ENCODE data around the gene PITX3. TPM values are rescaled to one million over a fixed set of nuclear protein-coding genes. Genes with fewer than 3 reads are reported as not detected.

PITX3 gene
- total and polyA plus RNA-seq, 7 donors = 2.0 to 9.7 (median 7.6) TPM

GRCh38 chr10:102226542-102226870 is 14.8 kb downstream of the PITX3 start:
- WGBS, 3 donors = 52 to 57% (median 57%) methylated on average over 8 of the region's 8 CpGs

DNA sequence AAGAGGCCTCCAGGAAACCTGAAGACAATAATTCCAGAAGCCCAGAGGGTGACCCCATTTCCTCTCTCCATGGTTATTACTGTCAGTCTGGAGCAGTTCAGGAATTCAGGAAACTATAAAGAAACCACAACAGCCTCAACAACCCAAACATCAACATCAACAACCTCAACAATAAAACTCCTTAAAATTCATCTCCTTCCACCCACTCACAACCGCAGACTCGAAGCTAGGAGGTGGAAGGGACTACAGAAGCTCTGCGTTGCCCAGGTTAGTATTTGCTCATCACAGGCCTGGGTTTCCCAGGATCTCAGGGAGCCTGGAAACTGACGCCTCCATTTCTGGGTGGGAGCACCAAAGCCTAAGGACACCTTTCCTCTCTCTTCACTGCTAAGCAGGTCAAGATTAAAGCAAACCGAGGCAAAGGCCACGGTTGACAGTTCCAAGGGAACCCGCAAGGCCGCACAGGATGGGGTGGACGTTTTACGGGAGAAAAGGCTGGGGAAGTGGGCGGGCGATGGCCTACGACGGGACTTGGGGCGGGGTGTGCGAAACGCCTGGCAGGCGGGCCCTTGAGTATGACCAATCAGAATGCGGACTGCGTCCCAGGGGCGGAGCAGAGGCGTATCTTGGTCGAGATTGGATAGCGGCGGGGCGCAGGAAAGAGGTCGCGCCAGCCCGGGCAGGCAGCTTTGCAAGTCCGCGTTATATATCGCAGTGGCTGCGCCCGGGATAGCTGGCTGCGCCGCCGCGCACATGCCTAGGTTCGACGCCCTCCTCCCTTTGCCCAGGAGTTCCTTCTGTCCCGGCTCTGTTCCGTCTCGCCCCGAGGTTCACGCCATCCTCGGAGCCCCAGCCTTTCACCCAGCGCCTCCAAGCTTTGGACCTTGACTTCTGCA is 15.4 kb downstream of the PITX3 start, which contains the start of gene ELOVL3:
Gene ELOVL3, plus strand, starts transcription at position 654 of the 896 bp plus-strand sequence. CDS start 250 bp downstream, outside the sequence.
- Histone ChIP-seq H3K9me3 (no peaks in the 10 kb centered on the region), H3K27ac (peak within 1 kb of the TSS; percentile 75), H3K27me3 (ENCODE audit: insufficient read depth in 3 of 3, low read length in 2 of 3) (no peaks in the 10 kb centered on the region), H3K4me3 (peak within 1 kb of the TSS; percentile 59), H3K36me3 (ENCODE audit: insufficient read depth in 1 of 2, low read depth in 1 of 2) (no peaks in the 10 kb centered on the region), H3K4me1 (peaks cover 22% of the 10 kb centered on the region)
- TF ChIP-seq CTCF (IDR thresholded peaks at IDR 0.05) = no peak
- DNase-seq (peak; percentile 95 to 97), ATAC-seq (peak; percentile 91 to 95 (median 93))
- WGBS, 3 donors = 3 to 5% (median 4%) methylated on average over 39 to 47 of the region's 47 CpGs
- intact Hi-C loops (cut with DNase I) = loop anchor here (2.0 to 10.0 kb wide), 2 partner anchors 51 to 55 kb away; no protein-coding TSS in a partner anchor

More at GRCh38 chr10:102226542-102226870, 14.8 kb downstream of the PITX3 start:
- DNase-seq = no peak
- H3K27me3 ChIP-seq (ENCODE audit: insufficient read depth in 3 of 3, low read length in 2 of 3) = peaks cover 0 to 1% (median 0%) of the 10 kb centered on the region in 3 donors
- no peak overlapping the region for H3K27ac ChIP-seq
- no peaks in the 10 kb centered on the region for H3K36me3 ChIP-seq (ENCODE audit: insufficient read depth in 1 of 2, low read depth in 1 of 2)
- peaks cover 22% of the 10 kb centered on the region for H3K4me1 ChIP-seq
- no peak for TF ChIP-seq CTCF (IDR thresholded peaks at IDR 0.05)
- H3K9me3 ChIP-seq = no peaks in the 10 kb centered on the region
- intact Hi-C loops (cut with DNase I) = loop anchor here (2.0 to 10.0 kb wide), 2 partner anchors 52 to 56 kb away; no protein-coding TSS in a partner anchor
- H3K4me3 ChIP-seq = peak overlapping the region; percentile 59
- no peak for ATAC-seq

- no peak overlapping the region for H3K27ac ChIP-seq
- H3K4me1 ChIP-seq = peaks cover 13% of the 10 kb centered on the region
- H3K36me3 ChIP-seq (ENCODE audit: insufficient read depth in 1 of 2, low read depth in 1 of 2) = no peaks in the 10 kb centered on the region
- 87 to 92% (median 91%) methylated on average over 5 of the region's 5 CpGs for WGBS, 3 donors
- TF ChIP-seq CTCF (IDR thresholded peaks at IDR 0.05) = no peak
- no peaks in the 10 kb centered on the region for H3K9me3 ChIP-seq
- ATAC-seq (no peak), DNase-seq (no peak)
- intact Hi-C loops (cut with DNase I) = loop anchor here in 1 of 2 donors (10.0 kb wide), 1 partner anchor 48 kb away; no protein-coding TSS in a partner anchor
- H3K27me3 ChIP-seq (ENCODE audit: insufficient read depth in 3 of 3, low read length in 2 of 3) = no peaks in the 10 kb centered on the region
- no peak overlapping the region for H3K4me3 ChIP-seq
These were observed 18.5 kb downstream of the PITX3 start for GRCh38 chr10:102222797-102223196.

DNA sequence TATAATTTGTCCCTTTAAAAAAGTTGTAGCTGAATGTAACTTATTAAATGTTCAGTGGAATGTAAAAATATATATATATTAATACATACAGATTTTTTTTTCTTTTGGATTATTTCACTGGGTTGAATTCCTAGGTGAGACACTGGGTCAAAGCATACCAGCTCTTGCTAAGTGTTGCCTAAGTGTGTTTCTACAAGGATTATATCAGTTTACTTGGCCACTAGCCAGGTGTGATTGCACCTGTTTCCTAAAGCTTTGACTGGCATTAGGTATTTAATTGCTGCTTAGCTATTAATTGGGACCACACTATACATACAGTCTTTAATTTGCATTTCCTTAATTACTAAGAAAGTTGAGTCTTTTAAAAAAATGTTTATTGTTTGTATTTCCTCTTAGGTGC is 20.7 kb downstream of the PITX3 start:
- DNase-seq (no peak), ATAC-seq (peak in 1 of 4 donors; percentile 54)
- Histone ChIP-seq H3K36me3 (ENCODE audit: insufficient read depth in 1 of 2, low read depth in 1 of 2) (no peaks in the 10 kb centered on the region), H3K4me1 (peaks cover 5% of the 10 kb centered on the region), H3K27me3 (ENCODE audit: insufficient read depth in 3 of 3, low read length in 2 of 3) (no peaks in the 10 kb centered on the region), H3K27ac (no peak overlapping the region), H3K9me3 (no peaks in the 10 kb centered on the region), H3K4me3 (no peak overlapping the region)
- TF ChIP-seq CTCF (IDR thresholded peaks at IDR 0.05) = no peak
- intact Hi-C loops (cut with DNase I) = loop anchor here in 1 of 2 donors (10.0 kb wide), 1 partner anchor 46 kb away; no protein-coding TSS in a partner anchor
